CD14-positive monocyte (primary cell): ENCODE results near the gene LPCAT1. TPM values are rescaled to one million over a fixed set of nuclear protein-coding genes. Genes with fewer than 3 reads are reported as not detected.
"Not testable (repeated sequence)": the region's sequence is repeated elsewhere in the genome, so short reads cannot be mapped to it uniquely, and the experiment has no call there.

Source experiments
- DNase-seq, 3 donors: peaks; one replicate each; pipeline ENCODE4 v3.0.0-alpha.2; 2011 to 2022
- H2AFZ ChIP-seq: 2 replicates; pipeline ENCODE4 v1.6.0; 2012; ENCODE audit warnings: mild to moderate bottlenecking, low read depth, low read length, inconsistent platforms; ENCODE audit not compliant: insufficient read depth, poor library complexity, severe bottlenecking
- H3K27ac ChIP-seq, 2 donors: 1 replicate in 1 of 2; 2 replicates in 1 of 2; pipeline ENCODE4 v1.5.1; 2012 to 2013; ENCODE audit warnings: low read length in 2 of 2, control low read depth in 1 of 2, inconsistent platforms in 1 of 2, low read depth in 1 of 2, mild to moderate bottlenecking in 1 of 2
- H3K27me3 ChIP-seq, 2 donors: one replicate each; pipeline versions ENCODE4 v1.6.0 to v1.6.1; 2011 to 2013; ENCODE audit warnings: low read length in 2 of 2; ENCODE audit not compliant: control insufficient read depth in 2 of 2, insufficient read depth in 2 of 2
- H3K36me3 ChIP-seq, 2 donors: replicated peaks in 1 of 2; 1 replicate in 1 of 2; 2 replicates in 1 of 2; pipeline versions ENCODE4 v1.5.1 to v1.6.1; 2012 to 2013; ENCODE audit warnings: low read length in 2 of 2, control low read depth in 1 of 2, inconsistent platforms in 1 of 2, mild to moderate bottlenecking in 1 of 2; ENCODE audit not compliant: insufficient read depth in 2 of 2, control insufficient read depth in 1 of 2
- H3K4me1 ChIP-seq, 2 donors: 1 replicate in 1 of 2; 2 replicates in 1 of 2; pipeline versions ENCODE4 v1.5.1 to v1.6.1; 2012 to 2013; ENCODE audit warnings: low read length in 2 of 2, control low read depth in 1 of 2, inconsistent platforms in 1 of 2, mild to moderate bottlenecking in 1 of 2, moderate library complexity in 1 of 2; ENCODE audit not compliant: insufficient read depth in 2 of 2, control insufficient read depth in 1 of 2
- H3K4me2 ChIP-seq: replicated peaks from 2 replicates; pipeline ENCODE3; 2012; ENCODE audit warnings: low read length, moderate library complexity, mild to moderate bottlenecking; ENCODE audit not compliant: poor library complexity, severe bottlenecking; ENCODE audit errors: extremely low read depth
- H3K4me3 ChIP-seq, 3 experiments: fragments of 200-600 bp in 1 of 3; sonication (generic) in 1 of 3; replicated peaks in 1 of 3; 1 replicate in 2 of 3; 2 replicates in 1 of 3; pipeline ENCODE4 v1.5.1; 2011 to 2013; ENCODE audit warnings: low read length in 3 of 3, mild to moderate bottlenecking in 3 of 3, control low read depth in 2 of 3, low read depth in 2 of 3, inconsistent platforms in 1 of 3, moderate library complexity in 1 of 3
- H3K79me2 ChIP-seq: 2 replicates; pipeline ENCODE4 v1.6.0; 2012; ENCODE audit warnings: mild to moderate bottlenecking, control low read depth, inconsistent platforms, low read length, moderate library complexity; ENCODE audit not compliant: insufficient read depth
- H3K9ac ChIP-seq: 2 replicates; pipeline ENCODE4 v1.6.0; 2017; ENCODE audit warnings: low read length, mild to moderate bottlenecking; ENCODE audit not compliant: insufficient read depth, poor library complexity, severe bottlenecking
- H3K9me3 ChIP-seq, 2 donors: replicated peaks in 1 of 2; 1 replicate in 1 of 2; 2 replicates in 1 of 2; pipeline versions ENCODE4 v1.5.1 to v1.6.1; 2012 to 2013; ENCODE audit warnings: low read length in 2 of 2, control low read depth in 1 of 2; ENCODE audit not compliant: control insufficient read depth in 1 of 2, insufficient read depth in 1 of 2
- H4K20me1 ChIP-seq: 2 replicates; pipeline ENCODE4 v1.6.0; 2012; ENCODE audit warnings: mild to moderate bottlenecking, low read length, control low read depth, moderate library complexity; ENCODE audit not compliant: insufficient read depth
- H3K27ac Mint-ChIP-seq, 7 donors: one replicate each; pipeline ENCODE4 v1.8.0; 2020; ENCODE audit warnings: mild to moderate bottlenecking in 7 of 7, mixed read lengths in 7 of 7, moderate library complexity in 6 of 7, inconsistent platforms in 2 of 7
- H3K27me3 Mint-ChIP-seq, 3 donors: one replicate each; pipeline ENCODE4 v1.8.0; 2021 to 2022; ENCODE audit warnings: low read depth in 3 of 3, mild to moderate bottlenecking in 3 of 3, mixed read lengths in 3 of 3, moderate library complexity in 3 of 3, inconsistent platforms in 1 of 3
- H3K36me3 Mint-ChIP-seq, 2 donors: one replicate each; pipeline ENCODE4 v1.8.0; 2020; ENCODE audit warnings: mixed read lengths in 2 of 2, inconsistent platforms in 1 of 2, mild to moderate bottlenecking in 1 of 2
- H3K4me1 Mint-ChIP-seq: one replicate; pipeline ENCODE4 v1.8.0; 2020; ENCODE audit warnings: mild to moderate bottlenecking, mixed read lengths
- H3K4me3 Mint-ChIP-seq, 2 donors: one replicate each; pipeline ENCODE4 v1.8.0; 2020; ENCODE audit warnings: mild to moderate bottlenecking in 2 of 2, mixed read lengths in 2 of 2, moderate library complexity in 1 of 2
- H3K9me3 Mint-ChIP-seq, 7 donors: one replicate each; pipeline ENCODE4 v1.8.0; 2020 to 2022; ENCODE audit warnings: mixed read lengths in 7 of 7, mild to moderate bottlenecking in 6 of 7, moderate library complexity in 6 of 7, inconsistent platforms in 2 of 7
- WGBS: methylation state at CpG from one replicate; pipeline ENCODE4 v1.1.5; 2013; ENCODE audit warnings: missing lambda C conversion rate; ENCODE audit not compliant: insufficient coverage; 5-methylcytosine and 5-hydroxymethylcytosine counted together
- intact Hi-C, 2 donors: fragments of 100-400 bp; cut with micrococcal nuclease; formaldehyde crosslinking; loops; one replicate each; pipeline versions ENCODE4 v1.15.0 to v1.15.1; 2023
- polyA plus RNA-seq, 3 donors: library from polyadenylated mRNA; depleted of rRNA in 1 of 3; unstranded in 2 of 3; stranded (reverse) in 1 of 3; fragments of 300-500 nt in 2 of 3; fragments of >200 nt in 1 of 3; fragmentation: Illumina TruSeq in 2 of 3; gene quantifications; 1 replicate in 2 of 3; 2 replicates in 1 of 3; pipeline ENCODE4 v1.2.3, GENCODE V29; 2012 to 2021
- TF ChIP-seq, protein P1 (sequence below): fragments of 200-600 bp; IDR thresholded peaks from one replicate; pipeline ENCODE4 v1.8.0; 2022; ENCODE audit warnings: antibody characterized with exemption, mild to moderate bottlenecking

Gene LPCAT1
- polyA plus RNA-seq, 3 donors, result 34.1 to 53.9 (median 34.8) TPM

DNA sequence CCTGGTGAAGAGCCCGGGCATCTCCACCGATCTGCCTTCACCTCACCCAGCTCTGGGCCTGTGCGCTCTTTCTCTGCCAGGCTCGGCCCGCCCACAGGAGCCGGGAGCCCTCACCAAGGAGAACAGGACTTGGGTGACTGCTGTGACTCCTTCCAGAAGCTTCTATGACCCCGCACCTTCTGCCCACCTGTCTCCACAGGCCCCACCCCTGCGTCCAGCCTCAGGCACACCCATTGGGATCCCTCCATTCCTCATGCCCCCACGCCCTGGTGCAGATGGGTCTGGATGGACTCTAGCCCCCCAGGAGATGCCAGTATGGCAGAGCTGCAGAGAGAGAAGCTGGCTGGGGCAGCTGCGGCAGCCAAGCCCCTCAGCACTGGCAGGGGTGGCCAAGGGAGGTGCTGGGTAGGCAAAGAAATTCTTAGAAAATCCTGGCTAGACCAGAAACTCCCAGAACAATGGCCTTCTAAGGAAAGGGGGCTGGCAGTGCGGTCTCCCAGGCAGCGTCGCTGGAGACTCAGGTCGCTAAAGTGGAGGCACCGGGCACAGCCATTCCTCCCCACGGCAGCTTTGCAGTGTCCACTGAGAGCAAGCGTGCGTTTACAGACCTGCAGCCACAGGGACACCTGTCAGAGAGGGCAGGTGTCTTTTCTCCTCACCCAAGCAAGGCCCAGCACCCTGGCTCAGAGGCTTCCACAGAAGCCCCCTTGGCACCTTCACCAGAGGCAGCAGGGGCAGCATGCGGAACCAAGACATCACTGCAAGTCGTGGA is 17.3 kb downstream of the LPCAT1 start:
- Histone ChIP-seq H3K36me3 (peaks cover 14 to 43% of the 10 kb centered on the region in 2 donors), H3K4me1 (peaks cover 61 to 66% of the 10 kb centered on the region in 2 donors), H3K9me3 (no peaks in the 10 kb centered on the region), H3K79me2 (peaks cover 86% of the 10 kb centered on the region), H3K9ac (peak overlapping the region; percentile 4), H3K27ac (peak overlapping the region in 1 of 2 donors; percentile 17), H2AFZ (no peak overlapping the region), H3K27me3 (no peaks in the 10 kb centered on the region), H3K4me3 (no peak overlapping the region), H4K20me1 (peaks cover 41% of the 10 kb centered on the region), H3K4me2 (no peak overlapping the region)
- peaks cover 0 to 5% (median 0%) of the 10 kb centered on the region in 3 donors for H3K27me3 Mint-ChIP-seq
- H3K36me3 Mint-ChIP-seq, result peaks cover 47 to 54% of the 10 kb centered on the region in 2 donors
- DNase-seq, result no peak
- 98% methylated on average over 15 of the region's 20 CpGs for WGBS
- H3K9me3 Mint-ChIP-seq, result peaks cover 0 to 2% (median 0%) of the 10 kb centered on the region in 7 donors
- TF ChIP-seq, protein P1, sequence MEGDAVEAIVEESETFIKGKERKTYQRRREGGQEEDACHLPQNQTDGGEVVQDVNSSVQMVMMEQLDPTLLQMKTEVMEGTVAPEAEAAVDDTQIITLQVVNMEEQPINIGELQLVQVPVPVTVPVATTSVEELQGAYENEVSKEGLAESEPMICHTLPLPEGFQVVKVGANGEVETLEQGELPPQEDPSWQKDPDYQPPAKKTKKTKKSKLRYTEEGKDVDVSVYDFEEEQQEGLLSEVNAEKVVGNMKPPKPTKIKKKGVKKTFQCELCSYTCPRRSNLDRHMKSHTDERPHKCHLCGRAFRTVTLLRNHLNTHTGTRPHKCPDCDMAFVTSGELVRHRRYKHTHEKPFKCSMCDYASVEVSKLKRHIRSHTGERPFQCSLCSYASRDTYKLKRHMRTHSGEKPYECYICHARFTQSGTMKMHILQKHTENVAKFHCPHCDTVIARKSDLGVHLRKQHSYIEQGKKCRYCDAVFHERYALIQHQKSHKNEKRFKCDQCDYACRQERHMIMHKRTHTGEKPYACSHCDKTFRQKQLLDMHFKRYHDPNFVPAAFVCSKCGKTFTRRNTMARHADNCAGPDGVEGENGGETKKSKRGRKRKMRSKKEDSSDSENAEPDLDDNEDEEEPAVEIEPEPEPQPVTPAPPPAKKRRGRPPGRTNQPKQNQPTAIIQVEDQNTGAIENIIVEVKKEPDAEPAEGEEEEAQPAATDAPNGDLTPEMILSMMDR, result no peak
- H3K4me3 Mint-ChIP-seq, result no peak overlapping the region
- peaks cover 68% of the 10 kb centered on the region for H3K4me1 Mint-ChIP-seq
- intact Hi-C loops, result no loop called here
- peak overlapping the region in 6 of 7 donors; percentile 53 to 83 (median 71) for H3K27ac Mint-ChIP-seq

- 91% methylated on average over 20 of the region's 24 CpGs for WGBS
These were observed 18.1 kb downstream of the LPCAT1 start for GRCh38 chr5:1505506-1506241.

GRCh38 chr5:1505089-1505488 is 18.7 kb downstream of the LPCAT1 start:
- WGBS, result 17% methylated on average over 12 of the region's 14 CpGs
- Mint-ChIP-seq H3K27ac (peak overlapping the region in 4 of 7 donors; percentile 37 to 100 (median 68)), H3K4me1 (peaks cover 76% of the 10 kb centered on the region), H3K36me3 (peaks cover 44 to 50% of the 10 kb centered on the region in 2 donors)
- intact Hi-C loops, H3K9ac ChIP-seq, H2AFZ ChIP-seq, H3K9me3 ChIP-seq, H3K27me3 Mint-ChIP-seq, H3K4me3 Mint-ChIP-seq, DNase-seq, H3K27me3 ChIP-seq, H3K9me3 Mint-ChIP-seq: not testable (repeated sequence)
- peaks cover 70 to 79% of the 10 kb centered on the region in 2 donors for H3K4me1 ChIP-seq
- peak overlapping the region in 1 of 3 experiments; percentile 41 for H3K4me3 ChIP-seq
- H3K4me2 ChIP-seq, result peak overlapping the region; percentile 29
- H3K36me3 ChIP-seq, result peaks cover 8 to 39% of the 10 kb centered on the region in 2 donors
- peaks cover 33% of the 10 kb centered on the region for H4K20me1 ChIP-seq
- peak overlapping the region in 1 of 2 donors; percentile 94 for H3K27ac ChIP-seq
- peaks cover 88% of the 10 kb centered on the region for H3K79me2 ChIP-seq

More at GRCh38 chr5:1505506-1506241, 18.1 kb downstream of the LPCAT1 start:
- TF ChIP-seq, protein P1, result no peak
- Histone ChIP-seq H3K4me2 (peak overlapping the region; percentile 29), H3K36me3 (peaks cover 10 to 40% of the 10 kb centered on the region in 2 donors), H3K9ac (no peak overlapping the region), H3K27ac (peak overlapping the region in 1 of 2 donors; percentile 94), H3K9me3 (no peaks in the 10 kb centered on the region), H3K4me1 (peaks cover 69 to 74% of the 10 kb centered on the region in 2 donors), H3K79me2 (peaks cover 87% of the 10 kb centered on the region), H3K4me3 (peak overlapping the region in 1 of 3 experiments; percentile 41), H4K20me1 (peaks cover 39% of the 10 kb centered on the region), H3K27me3 (no peaks in the 10 kb centered on the region), H2AFZ (no peak overlapping the region)
- H3K9me3 Mint-ChIP-seq, result peaks cover 0 to 2% (median 0%) of the 10 kb centered on the region in 7 donors
- intact Hi-C loops, result no loop called here
- H3K4me3 Mint-ChIP-seq, result no peak overlapping the region
- DNase-seq, result no peak
- peaks cover 74% of the 10 kb centered on the region for H3K4me1 Mint-ChIP-seq
- H3K27me3 Mint-ChIP-seq, result peaks cover 0 to 5% (median 0%) of the 10 kb centered on the region in 3 donors
- peaks cover 46 to 52% of the 10 kb centered on the region in 2 donors for H3K36me3 Mint-ChIP-seq
- H3K27ac Mint-ChIP-seq, result peak overlapping the region; percentile 7 to 100 (median 74)
